GM06990 (cell line): Measurements from ENCODE around the gene ZKSCAN1.
"Not testable (repeated sequence)": the region's sequence is repeated elsewhere in the genome, so short reads cannot be mapped to it uniquely, and the experiment has no call there.

Source experiments
- DNase-seq: peaks from one replicate; pipeline ENCODE4 v3.0.0-alpha.2; 2011; ENCODE audit not compliant: insufficient read length; ENCODE audit errors: extremely low read depth
- H3K27me3 ChIP-seq: replicated peaks from 2 replicates; pipeline ENCODE4 v1.6.0; 2011; ENCODE audit warnings: low read length; ENCODE audit not compliant: control insufficient read depth, insufficient read depth
- H3K36me3 ChIP-seq: 2 replicates; pipeline ENCODE4 v1.5.1; 2011; ENCODE audit warnings: low read length; ENCODE audit not compliant: control insufficient read depth, insufficient read depth
- H3K4me3 ChIP-seq: replicated peaks from 2 replicates; pipeline ENCODE4 v1.5.1; 2011; ENCODE audit warnings: low read depth, mild to moderate bottlenecking, control low read depth, low read length
- CTCF ChIP-seq: IDR thresholded peaks from 2 replicates; pipeline ENCODE4 v1.5.1; 2011; ENCODE audit warnings: low read length, control low read depth, mild to moderate bottlenecking, inconsistent platforms; ENCODE audit not compliant: insufficient read depth, poor library complexity, severe bottlenecking

Gene ZKSCAN1

GRCh38 chr7:99987846-99988245 is 27.6 kb upstream of the ZKSCAN1 start:
- TF ChIP-seq CTCF = no peak
- no peaks in the 10 kb centered on the region for H3K36me3 ChIP-seq
- DNase-seq = no peak
- no peaks in the 10 kb centered on the region; the same call in none of the 2 replicates for H3K27me3 ChIP-seq
- no peak overlapping the region for H3K4me3 ChIP-seq

- Histone ChIP-seq H3K36me3 (no peaks in the 10 kb centered on the region), H3K4me3 (no peak overlapping the region), H3K27me3 (no peaks in the 10 kb centered on the region; the same call in none of the 2 replicates)
- no peak for DNase-seq
- TF ChIP-seq CTCF = no peak
Measured at GRCh38 chr7:99990460-99990852, 24.9 kb upstream of the ZKSCAN1 start.

- not testable (repeated sequence) for H3K27me3 ChIP-seq, DNase-seq, H3K36me3 ChIP-seq, H3K4me3 ChIP-seq
Measured at GRCh38 chr7:99991543-99991942, 23.9 kb upstream of the ZKSCAN1 start.

- Histone ChIP-seq H3K4me3 (no peak overlapping the region), H3K36me3 (no peaks in the 10 kb centered on the region), H3K27me3 (no peaks in the 10 kb centered on the region; the same call in 1 of the 2 replicates)
- DNase-seq = no peak
- TF ChIP-seq CTCF = no peak
Measured at GRCh38 chr7:99992330-99993038, 22.9 kb upstream of the ZKSCAN1 start.

- DNase-seq = no peak
- Histone ChIP-seq H3K36me3 (no peaks in the 10 kb centered on the region), H3K27me3 (no peaks in the 10 kb centered on the region), H3K4me3 (no peak overlapping the region)
- no peak for TF ChIP-seq CTCF
Measured at GRCh38 chr7:99994819-99995218, 20.6 kb upstream of the ZKSCAN1 start.

GRCh38 chr7:99996755-99997544 is 18.4 kb upstream of the ZKSCAN1 start:
- H3K27me3 ChIP-seq = no peaks in the 10 kb centered on the region
- no peak for TF ChIP-seq CTCF
- DNase-seq = no peak
- no peaks in the 10 kb centered on the region for H3K36me3 ChIP-seq
- peak overlapping the region; percentile 52 for H3K4me3 ChIP-seq
